GM12878 (cell line): Measurements from ENCODE around the gene NKAIN2. TPM values are rescaled to one million over a fixed set of nuclear protein-coding genes. Genes with fewer than 3 reads are reported as not detected.

Experiments
- CBFB ChIP-seq: IDR thresholded peaks from 2 replicates; pipeline ENCODE4 v1.6.1; 2016; ENCODE audit warnings: antibody characterized with exemption, low read depth
- CEBPB ChIP-seq, 2 experiments: fragments of 150-350 bp in 1 of 2; IDR thresholded peaks; 2 replicates each; pipeline ENCODE4 v1.6.1; 2012 to 2014; ENCODE audit warnings: low read depth in 2 of 2, low read length in 2 of 2, borderline replicate concordance in 1 of 2, inconsistent platforms in 1 of 2
- EED ChIP-seq: sonication (generic); IDR thresholded peaks from 2 replicates; pipeline ENCODE4 v1.6.1; 2016; ENCODE audit warnings: antibody characterized with exemption, low read depth
- EP300 ChIP-seq, 2 experiments: fragments of 150-350 bp in 1 of 2; IDR thresholded peaks; 2 replicates each; pipeline ENCODE4 v1.6.1; 2011 to 2012; ENCODE audit warnings: low read depth in 2 of 2, low read length in 2 of 2, borderline replicate concordance in 1 of 2, improper control_type of control experiment in 1 of 2, inconsistent platforms in 1 of 2; ENCODE audit not compliant: control insufficient read depth in 1 of 2
- ETV6 ChIP-seq, 2 experiments: fragments of 450-650 bp in 1 of 2; IDR thresholded peaks in 1 of 2; conservative IDR thresholded peaks in 1 of 2; 2 replicates each; pipeline ENCODE4 v1.6.1; 2014; ENCODE audit warnings: antibody characterized with exemption in 1 of 2, borderline replicate concordance in 1 of 2, low read depth in 1 of 2, mild to moderate bottlenecking in 1 of 2, moderate library complexity in 1 of 2
- IRF5 ChIP-seq: fragments of 450-650 bp; IDR thresholded peaks from 2 replicates; pipeline ENCODE4 v1.6.1; 2017; ENCODE audit warnings: borderline replicate concordance
- KAT2A ChIP-seq: conservative IDR thresholded peaks from 2 replicates; pipeline ENCODE4 v1.6.1; 2011; ENCODE audit warnings: low read depth, low read length; ENCODE audit not compliant: control insufficient read depth
- KDM1A ChIP-seq: fragments of 200-600 bp; sonication (generic); IDR thresholded peaks from 2 replicates; pipeline ENCODE4 v1.6.1; 2016; ENCODE audit warnings: borderline replicate concordance
- LARP7 ChIP-seq: fragments of 450-650 bp; IDR thresholded peaks from 2 replicates; pipeline ENCODE4 v1.6.1; 2017; ENCODE audit warnings: mild to moderate bottlenecking
- MXI1 ChIP-seq: fragments of 150-350 bp; IDR thresholded peaks from 2 replicates; pipeline ENCODE4 v1.6.1; 2011; ENCODE audit warnings: low read depth, mild to moderate bottlenecking, inconsistent platforms, low read length, improper control_type of control experiment
- MYC ChIP-seq: IDR thresholded peaks from 2 replicates; pipeline ENCODE4 v1.6.1; 2011; ENCODE audit warnings: mild to moderate bottlenecking, low read length, moderate library complexity, inconsistent platforms; ENCODE audit not compliant: insufficient read depth, insufficient replicate concordance, insufficient read length, severe bottlenecking
- POLR2A ChIP-seq: IDR thresholded peaks from 2 replicates; pipeline ENCODE4 v1.6.1; 2011; ENCODE audit warnings: low read depth, mild to moderate bottlenecking, low read length
- RAD51 ChIP-seq: fragments of 450-650 bp; IDR thresholded peaks from 2 replicates; pipeline ENCODE4 v1.6.1; 2016; ENCODE audit warnings: moderate library complexity, mild to moderate bottlenecking, inconsistent platforms
- RUNX3 ChIP-seq: IDR thresholded peaks from 2 replicates; pipeline ENCODE4 v1.6.1; 2012; ENCODE audit warnings: low read length, inconsistent platforms
- SIX5 ChIP-seq: IDR thresholded peaks from 2 replicates; pipeline ENCODE4 v1.6.1; 2011; ENCODE audit warnings: mild to moderate bottlenecking, low read depth, low read length, moderate library complexity; ENCODE audit not compliant: severe bottlenecking
- SMARCA5 ChIP-seq: fragments of 450-650 bp; IDR thresholded peaks from 2 replicates; pipeline ENCODE4 v1.6.1; 2017; ENCODE audit warnings: mild to moderate bottlenecking
- SPI1 ChIP-seq: IDR thresholded peaks from 2 replicates; pipeline ENCODE4 v1.6.1; 2011; ENCODE audit warnings: low read depth, mild to moderate bottlenecking, low read length, moderate library complexity, borderline replicate concordance; ENCODE audit not compliant: insufficient read depth
- TBL1XR1 ChIP-seq: IDR thresholded peaks from 2 replicates; pipeline ENCODE4 v1.6.1; 2012; ENCODE audit warnings: low read depth, low read length, improper control_type of control experiment
- TCF3 ChIP-seq: IDR thresholded peaks from 2 replicates; pipeline ENCODE4 v1.6.1; 2012; ENCODE audit warnings: low read depth, mild to moderate bottlenecking, low read length, borderline replicate concordance; ENCODE audit not compliant: insufficient read depth
- ZNF622 ChIP-seq: fragments of 450-650 bp; IDR thresholded peaks from 2 replicates; pipeline ENCODE4 v1.6.1; 2017; ENCODE audit warnings: mild to moderate bottlenecking, inconsistent platforms
- ZSCAN29 ChIP-seq: fragments of 450-650 bp; IDR thresholded peaks from 2 replicates; pipeline ENCODE4 v1.6.1; 2017; ENCODE audit warnings: mild to moderate bottlenecking, moderate library complexity
- polyA plus RNA-seq, 11 experiments: library from polyadenylated mRNA; depleted of rRNA in 4 of 11; unstranded in 6 of 11; stranded (reverse) in 5 of 11; fragments of >200 nt; fragmentation: Nextera tagmentation in 4 of 11; fragmentation: Illumina TruSeq in 1 of 11; extraction: Ambion mirVana in 4 of 11; extraction: Trizol in 1 of 11; gene quantifications; 1 replicate in 1 of 11; 2 replicates in 10 of 11; pipeline versions ENCODE4 v1.2.1 to v1.2.3, GENCODE V29; 2011 to 2016; ENCODE audit warnings: inconsistent platforms in 2 of 11, missing spikeins in 2 of 11, low read depth in 1 of 11
- total RNA-seq, 4 experiments: library from RNA; depleted of rRNA in 3 of 4; stranded (reverse); fragments of >200 nt in 3 of 4; fragmentation: Illumina TruSeq in 1 of 4; extraction: Trizol in 1 of 4; gene quantifications; 2 replicates each; pipeline versions ENCODE4 v1.2.1 to v1.2.3, GENCODE V29; 2013 to 2021
- TF ChIP-seq, protein P1 (sequence below): fragments of 450-650 bp; IDR thresholded peaks from 2 replicates; pipeline ENCODE4 v1.6.1; 2017; ENCODE audit warnings: mild to moderate bottlenecking
- TF ChIP-seq, protein P2 (sequence below): fragments of 450-650 bp; formaldehyde crosslinking; IDR thresholded peaks from 2 replicates; pipeline ENCODE4 v1.4.0; 2020; ENCODE audit warnings: mild to moderate bottlenecking, moderate library complexity
- TF ChIP-seq, protein P3 (sequence below): fragments of 450-650 bp; IDR thresholded peaks from 2 replicates; pipeline ENCODE4 v1.6.1; 2017; ENCODE audit warnings: low read depth, mild to moderate bottlenecking, moderate library complexity

NKAIN2 gene
- total and polyA plus RNA-seq, 10 of the 15 experiments (the other 5 are each of a cell fraction or from before 2014, with no cell fraction given) = not detected

- TF ChIP-seq EED = no peak
- TF ChIP-seq CBFB = no peak
- no peak for TF ChIP-seq RAD51
- no peak for TF ChIP-seq SMARCA5
- TF ChIP-seq, protein P1, sequence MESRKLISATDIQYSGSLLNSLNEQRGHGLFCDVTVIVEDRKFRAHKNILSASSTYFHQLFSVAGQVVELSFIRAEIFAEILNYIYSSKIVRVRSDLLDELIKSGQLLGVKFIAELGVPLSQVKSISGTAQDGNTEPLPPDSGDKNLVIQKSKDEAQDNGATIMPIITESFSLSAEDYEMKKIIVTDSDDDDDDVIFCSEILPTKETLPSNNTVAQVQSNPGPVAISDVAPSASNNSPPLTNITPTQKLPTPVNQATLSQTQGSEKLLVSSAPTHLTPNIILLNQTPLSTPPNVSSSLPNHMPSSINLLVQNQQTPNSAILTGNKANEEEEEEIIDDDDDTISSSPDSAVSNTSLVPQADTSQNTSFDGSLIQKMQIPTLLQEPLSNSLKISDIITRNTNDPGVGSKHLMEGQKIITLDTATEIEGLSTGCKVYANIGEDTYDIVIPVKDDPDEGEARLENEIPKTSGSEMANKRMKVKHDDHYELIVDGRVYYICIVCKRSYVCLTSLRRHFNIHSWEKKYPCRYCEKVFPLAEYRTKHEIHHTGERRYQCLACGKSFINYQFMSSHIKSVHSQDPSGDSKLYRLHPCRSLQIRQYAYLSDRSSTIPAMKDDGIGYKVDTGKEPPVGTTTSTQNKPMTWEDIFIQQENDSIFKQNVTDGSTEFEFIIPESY = no peak
- no peak for TF ChIP-seq MYC
- no peak for TF ChIP-seq KDM1A
- TF ChIP-seq SIX5 = no peak
- TF ChIP-seq CEBPB (IDR thresholded peaks at IDR 0.05; ENCODE audit: borderline replicate concordance in 1 of 2, low read depth in 2 of 2, low read length in 2 of 2) = no peak
- no peak for TF ChIP-seq MXI1
- TF ChIP-seq ZSCAN29 = no peak
- TF ChIP-seq KAT2A = no peak
- TF ChIP-seq IRF5 = no peak
- TF ChIP-seq LARP7 = no peak
- 0 out of 4 replicates have a peak, but pooled peaks of 1 of the 2 experiments have one; percentile 43 for TF ChIP-seq ETV6 (conservative IDR thresholded peaks at IDR 0.05 in 1 of 2, IDR thresholded peaks at IDR 0.05 in 1 of 2; ENCODE audit: borderline replicate concordance in 1 of 2, low read depth in 1 of 2)
- peak; percentile 85 for TF ChIP-seq SPI1
- TF ChIP-seq TBL1XR1 = no peak
- peak; percentile 49 to 82; a peak in 2 of 4 replicates for TF ChIP-seq EP300 (IDR thresholded peaks at IDR 0.05; ENCODE audit: borderline replicate concordance in 1 of 2, control insufficient read depth in 1 of 2, low read depth in 2 of 2, low read length in 2 of 2)
- no peak for TF ChIP-seq POLR2A
- TF ChIP-seq, protein P2, sequence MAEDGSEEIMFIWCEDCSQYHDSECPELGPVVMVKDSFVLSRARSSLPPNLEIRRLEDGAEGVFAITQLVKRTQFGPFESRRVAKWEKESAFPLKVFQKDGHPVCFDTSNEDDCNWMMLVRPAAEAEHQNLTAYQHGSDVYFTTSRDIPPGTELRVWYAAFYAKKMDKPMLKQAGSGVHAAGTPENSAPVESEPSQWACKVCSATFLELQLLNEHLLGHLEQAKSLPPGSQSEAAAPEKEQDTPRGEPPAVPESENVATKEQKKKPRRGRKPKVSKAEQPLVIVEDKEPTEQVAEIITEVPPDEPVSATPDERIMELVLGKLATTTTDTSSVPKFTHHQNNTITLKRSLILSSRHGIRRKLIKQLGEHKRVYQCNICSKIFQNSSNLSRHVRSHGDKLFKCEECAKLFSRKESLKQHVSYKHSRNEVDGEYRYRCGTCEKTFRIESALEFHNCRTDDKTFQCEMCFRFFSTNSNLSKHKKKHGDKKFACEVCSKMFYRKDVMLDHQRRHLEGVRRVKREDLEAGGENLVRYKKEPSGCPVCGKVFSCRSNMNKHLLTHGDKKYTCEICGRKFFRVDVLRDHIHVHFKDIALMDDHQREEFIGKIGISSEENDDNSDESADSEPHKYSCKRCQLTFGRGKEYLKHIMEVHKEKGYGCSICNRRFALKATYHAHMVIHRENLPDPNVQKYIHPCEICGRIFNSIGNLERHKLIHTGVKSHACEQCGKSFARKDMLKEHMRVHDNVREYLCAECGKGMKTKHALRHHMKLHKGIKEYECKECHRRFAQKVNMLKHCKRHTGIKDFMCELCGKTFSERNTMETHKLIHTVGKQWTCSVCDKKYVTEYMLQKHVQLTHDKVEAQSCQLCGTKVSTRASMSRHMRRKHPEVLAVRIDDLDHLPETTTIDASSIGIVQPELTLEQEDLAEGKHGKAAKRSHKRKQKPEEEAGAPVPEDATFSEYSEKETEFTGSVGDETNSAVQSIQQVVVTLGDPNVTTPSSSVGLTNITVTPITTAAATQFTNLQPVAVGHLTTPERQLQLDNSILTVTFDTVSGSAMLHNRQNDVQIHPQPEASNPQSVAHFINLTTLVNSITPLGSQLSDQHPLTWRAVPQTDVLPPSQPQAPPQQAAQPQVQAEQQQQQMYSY (CRISPR knock-in tag) = no peak
- TF ChIP-seq, protein P3, sequence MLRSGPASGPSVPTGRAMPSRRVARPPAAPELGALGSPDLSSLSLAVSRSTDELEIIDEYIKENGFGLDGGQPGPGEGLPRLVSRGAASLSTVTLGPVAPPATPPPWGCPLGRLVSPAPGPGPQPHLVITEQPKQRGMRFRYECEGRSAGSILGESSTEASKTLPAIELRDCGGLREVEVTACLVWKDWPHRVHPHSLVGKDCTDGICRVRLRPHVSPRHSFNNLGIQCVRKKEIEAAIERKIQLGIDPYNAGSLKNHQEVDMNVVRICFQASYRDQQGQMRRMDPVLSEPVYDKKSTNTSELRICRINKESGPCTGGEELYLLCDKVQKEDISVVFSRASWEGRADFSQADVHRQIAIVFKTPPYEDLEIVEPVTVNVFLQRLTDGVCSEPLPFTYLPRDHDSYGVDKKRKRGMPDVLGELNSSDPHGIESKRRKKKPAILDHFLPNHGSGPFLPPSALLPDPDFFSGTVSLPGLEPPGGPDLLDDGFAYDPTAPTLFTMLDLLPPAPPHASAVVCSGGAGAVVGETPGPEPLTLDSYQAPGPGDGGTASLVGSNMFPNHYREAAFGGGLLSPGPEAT = peak; percentile 61; the same call in 1 of the 2 replicates
- TF ChIP-seq TCF3 = no peak
- no peak for TF ChIP-seq ZNF622
- peak; percentile 82 for TF ChIP-seq RUNX3
Observed at GRCh38 chr6:123925350-123925749, 121.7 kb downstream of the NKAIN2 start (continued).
